Right lobe of liver (tissue), 6 donors: Measurements from ENCODE around the gene MLLT1. TPM values are rescaled to one million over a fixed set of nuclear protein-coding genes. Genes with fewer than 3 reads are reported as not detected.

Source experiments
- ATAC-seq, 4 donors: fragments of 200-7000 bp; cut with Tn5 transposase; one replicate each; pipeline ENCODE4 v1.9.1; 2020; ENCODE audit warnings: mild to moderate bottlenecking in 4 of 4, moderate library complexity in 4 of 4
- DNase-seq, 3 donors: peaks; one replicate each; pipeline ENCODE4 v3.0.0-alpha.2; 2020
- H3K27ac ChIP-seq, 3 donors: fragments of 200-600 bp; one replicate each; pipeline ENCODE4 v1.8.0; 2022
- H3K27me3 ChIP-seq, 2 donors: fragments of 200-600 bp; one replicate each; pipeline ENCODE4 v1.8.0; 2022
- H3K36me3 ChIP-seq, 4 donors: fragments of 200-600 bp; sonication (generic) in 1 of 4; one replicate each; pipeline versions ENCODE4 v1.5.1 to v1.8.0; 2017 to 2022; ENCODE audit warnings: control low read depth in 1 of 4
- H3K4me1 ChIP-seq, 4 donors: fragments of 200-600 bp; sonication (generic) in 1 of 4; one replicate each; pipeline versions ENCODE4 v1.5.1 to v1.8.0; 2017 to 2022; ENCODE audit warnings: control low read depth in 1 of 4
- H3K4me3 ChIP-seq, 3 donors: fragments of 200-600 bp; one replicate each; pipeline ENCODE4 v1.8.0; 2022
- H3K9me3 ChIP-seq, 4 donors: fragments of 200-600 bp; sonication (generic) in 1 of 4; one replicate each; pipeline versions ENCODE4 v1.5.1 to v1.8.0; 2017 to 2022; ENCODE audit warnings: control low read depth in 1 of 4
- POLR2A ChIP-seq: fragments of 450-650 bp; IDR thresholded peaks from one replicate; pipeline ENCODE4 v1.6.1; 2017; ENCODE audit warnings: antibody characterized with exemption, mild to moderate bottlenecking
- WGBS: methylation state at CpG from one replicate; pipeline ENCODE4 v1.1.6; 2018; ENCODE audit warnings: low coverage, low lambda C conversion rate; ENCODE audit not compliant: insufficient coverage; ENCODE audit errors: missing lambda C conversion rate; 5-methylcytosine and 5-hydroxymethylcytosine counted together
- intact Hi-C, 2 donors: fragments of 100-400 bp; cut with DNase I; formaldehyde crosslinking; loops; one replicate each; pipeline versions ENCODE4 v1.11.2 to v1.14.1; 2022
- total RNA-seq, 6 experiments: library from RNA; depleted of rRNA in 2 of 6; stranded (reverse); fragments of >200 nt in 2 of 6; fragmentation: NEBNext Ultra II Directional in 3 of 6; extraction: Animal tissue kit (Norgen Biotek cat#: 25700) in 3 of 6; gene quantifications; one replicate each; pipeline versions ENCODE4 v1.1.0 to v1.2.4, GENCODE V29; 2016 to 2023
- TF ChIP-seq, protein P1 (sequence below), 4 donors: fragments of 200-600 bp in 3 of 4; fragments of 450-650 bp in 1 of 4; IDR thresholded peaks; one replicate each; pipeline versions ENCODE4 v1.5.1 to v1.8.0; 2016 to 2022; ENCODE audit warnings: antibody characterized with exemption in 4 of 4, mild to moderate bottlenecking in 2 of 4
- donor health status: DM: no; HTN: yes; CAD: no.
- donor health status: DM: no; HTN: no; CAD: no.
- donor health status: DM: no; HTN: no; CAD: no.
- donor health status: DM: no; HTN: yes; CAD: no.
- donor health status: DM: no; HTN: yes; CAD: no.

MLLT1 gene
- total RNA-seq, 6 experiments from 2014 or later, result 11.3 to 24.3 (median 15.3) TPM

DNA sequence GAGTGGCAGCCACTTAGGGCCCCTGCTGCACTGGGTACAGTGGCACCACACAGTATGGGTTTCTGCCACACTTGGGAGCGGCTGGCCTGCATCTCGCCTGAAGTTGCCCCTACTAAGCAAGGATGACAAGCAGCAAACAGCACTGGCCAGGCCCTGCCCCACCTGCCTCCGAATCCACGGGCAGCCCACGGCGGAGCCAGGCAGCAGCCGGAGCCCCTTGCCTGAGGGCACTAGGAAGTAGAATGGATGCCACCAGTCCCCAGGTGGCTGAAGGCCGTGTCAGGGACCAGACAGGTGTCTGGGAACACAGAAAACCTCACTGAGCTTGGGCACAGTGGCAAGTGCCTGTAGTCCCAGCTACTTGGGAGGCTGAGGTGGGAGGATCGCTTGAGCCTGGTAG is 19.4 kb downstream of the MLLT1 start:
- peaks cover 0 to 22% (median 11%) of the 10 kb centered on the region in 4 donors for H3K4me1 ChIP-seq
- H3K4me3 ChIP-seq, result no peak overlapping the region
- DNase-seq (peak in 1 of 3 donors; percentile 14), ATAC-seq (no peak)
- peaks cover 0 to 15% (median 3%) of the 10 kb centered on the region in 4 donors for H3K36me3 ChIP-seq
- no peaks in the 10 kb centered on the region for H3K27me3 ChIP-seq
- intact Hi-C loops, result loop anchor here in 1 of 2 donors (10.0 kb wide), 1 partner anchor 46 kb away; no protein-coding TSS in a partner anchor
- no peaks in the 10 kb centered on the region for H3K9me3 ChIP-seq
- TF ChIP-seq, protein P1, sequence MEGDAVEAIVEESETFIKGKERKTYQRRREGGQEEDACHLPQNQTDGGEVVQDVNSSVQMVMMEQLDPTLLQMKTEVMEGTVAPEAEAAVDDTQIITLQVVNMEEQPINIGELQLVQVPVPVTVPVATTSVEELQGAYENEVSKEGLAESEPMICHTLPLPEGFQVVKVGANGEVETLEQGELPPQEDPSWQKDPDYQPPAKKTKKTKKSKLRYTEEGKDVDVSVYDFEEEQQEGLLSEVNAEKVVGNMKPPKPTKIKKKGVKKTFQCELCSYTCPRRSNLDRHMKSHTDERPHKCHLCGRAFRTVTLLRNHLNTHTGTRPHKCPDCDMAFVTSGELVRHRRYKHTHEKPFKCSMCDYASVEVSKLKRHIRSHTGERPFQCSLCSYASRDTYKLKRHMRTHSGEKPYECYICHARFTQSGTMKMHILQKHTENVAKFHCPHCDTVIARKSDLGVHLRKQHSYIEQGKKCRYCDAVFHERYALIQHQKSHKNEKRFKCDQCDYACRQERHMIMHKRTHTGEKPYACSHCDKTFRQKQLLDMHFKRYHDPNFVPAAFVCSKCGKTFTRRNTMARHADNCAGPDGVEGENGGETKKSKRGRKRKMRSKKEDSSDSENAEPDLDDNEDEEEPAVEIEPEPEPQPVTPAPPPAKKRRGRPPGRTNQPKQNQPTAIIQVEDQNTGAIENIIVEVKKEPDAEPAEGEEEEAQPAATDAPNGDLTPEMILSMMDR (IDR thresholded peaks at IDR 0.05), result no peak
- no peak for TF ChIP-seq POLR2A
- no peak overlapping the region for H3K27ac ChIP-seq
- WGBS, result no CpG with 5 or more reads among the region's 9 CpGs

- peaks cover 0 to 22% (median 11%) of the 10 kb centered on the region in 4 donors for H3K4me1 ChIP-seq
- H3K27ac ChIP-seq, result peak overlapping the region in 1 of 3 donors; percentile 53
- peaks cover 0 to 15% (median 3%) of the 10 kb centered on the region in 4 donors for H3K36me3 ChIP-seq
- peak in 2 of 3 donors; percentile 28 to 87 for DNase-seq
- intact Hi-C loops, result no loop called here
- WGBS, result 37% methylated on average over 8 of the region's 12 CpGs
- no peaks in the 10 kb centered on the region for H3K27me3 ChIP-seq
- TF ChIP-seq, protein P1 (IDR thresholded peaks at IDR 0.05), result no peak
- no peak for TF ChIP-seq POLR2A
- ATAC-seq, result peak; percentile 93 to 96 (median 94)
- no peak overlapping the region for H3K4me3 ChIP-seq
- H3K9me3 ChIP-seq, result no peaks in the 10 kb centered on the region
These were observed 20.4 kb downstream of the MLLT1 start for GRCh38 chr19:6259312-6259861.

DNA sequence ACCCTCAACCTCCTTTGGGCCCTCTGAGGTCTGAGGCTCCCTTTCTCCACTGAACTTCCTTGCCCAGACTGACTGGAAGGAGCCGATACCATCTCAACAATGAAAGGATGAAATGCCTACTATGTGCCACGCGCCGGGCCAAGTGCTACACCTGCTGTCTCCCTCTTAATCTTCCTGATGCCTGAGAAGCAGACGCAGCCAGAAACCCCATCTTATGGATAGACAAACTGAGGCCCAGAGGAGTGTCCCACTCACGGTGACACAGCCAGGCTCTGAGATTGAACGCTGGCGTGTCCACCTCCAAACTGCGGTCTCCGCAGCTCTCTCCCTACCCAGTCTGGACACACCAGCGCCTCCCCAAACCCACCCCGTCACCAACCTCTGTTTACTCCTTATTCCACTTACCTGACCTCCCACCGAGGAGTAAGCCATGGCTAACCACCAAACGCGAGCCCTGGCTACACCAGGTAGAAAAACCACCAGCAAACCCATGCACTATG is 20.9 kb downstream of the MLLT1 start:
- TF ChIP-seq, protein P1 (IDR thresholded peaks at IDR 0.05), result no peak
- TF ChIP-seq POLR2A, result no peak
- intact Hi-C loops, result no loop called here
- no peaks in the 10 kb centered on the region for H3K9me3 ChIP-seq
- H3K27me3 ChIP-seq, result no peaks in the 10 kb centered on the region
- peaks cover 0 to 15% (median 3%) of the 10 kb centered on the region in 4 donors for H3K36me3 ChIP-seq
- H3K27ac ChIP-seq, result peak overlapping the region in 2 of 3 donors; percentile 52 to 53
- peaks cover 0 to 25% (median 11%) of the 10 kb centered on the region in 4 donors for H3K4me1 ChIP-seq
- no peak for ATAC-seq
- DNase-seq, result no peak
- 13% methylated on average over 4 of the region's 15 CpGs for WGBS
- no peak overlapping the region for H3K4me3 ChIP-seq

DNA sequence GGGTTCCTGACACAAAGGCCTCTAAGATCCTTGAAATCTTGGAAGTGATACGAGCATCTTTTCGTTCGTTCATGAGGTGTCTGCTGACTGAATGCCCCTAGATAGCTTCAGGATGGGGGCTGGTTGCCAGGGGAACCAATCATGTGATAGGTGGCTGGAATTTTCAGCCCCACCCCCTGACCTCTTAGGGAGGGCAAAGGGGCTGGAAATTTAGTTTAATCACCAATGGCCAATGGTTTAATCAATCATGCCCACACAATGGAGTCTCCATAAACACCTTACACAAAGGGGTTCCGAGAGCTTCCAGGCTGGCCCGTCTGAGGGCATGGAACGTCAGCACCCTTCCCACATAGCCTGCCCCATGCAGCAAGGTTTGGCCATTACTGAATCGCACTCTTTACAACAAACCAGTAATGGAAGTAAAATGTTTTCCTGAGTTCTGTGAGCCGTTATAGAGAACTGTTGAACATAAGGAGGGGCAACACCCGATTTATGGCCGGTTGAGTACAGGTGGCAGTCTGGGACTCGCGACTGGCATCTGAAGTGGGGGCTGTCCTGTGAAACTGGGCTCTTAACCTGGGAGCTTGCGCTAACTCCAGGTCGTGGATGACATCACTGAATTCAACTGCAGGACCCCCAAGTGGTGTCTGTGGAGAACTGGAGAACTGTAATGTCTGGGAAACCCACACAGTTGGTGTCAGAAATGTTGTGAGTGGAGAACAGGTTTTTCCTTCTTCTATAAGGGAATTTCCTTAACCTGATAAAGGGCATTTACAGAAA is 25.6 kb downstream of the MLLT1 start:
- TF ChIP-seq, protein P1 (IDR thresholded peaks at IDR 0.05), result no peak
- no peak for TF ChIP-seq POLR2A
- no peak overlapping the region for H3K4me3 ChIP-seq
- no peaks in the 10 kb centered on the region for H3K9me3 ChIP-seq
- DNase-seq (no peak), ATAC-seq (no peak)
- no peaks in the 10 kb centered on the region for H3K27me3 ChIP-seq
- no peaks in the 10 kb centered on the region for H3K36me3 ChIP-seq
- peaks cover 0 to 29% (median 12%) of the 10 kb centered on the region in 4 donors for H3K4me1 ChIP-seq
- no peak overlapping the region for H3K27ac ChIP-seq
- 79% methylated on average over 7 of the region's 14 CpGs for WGBS
- intact Hi-C loops, result no loop called here
